Stimulated activated naive CD4-positive, alpha-beta T cell (primary cell): ENCODE measurements around the gene ZCCHC24.
"Not testable (repeated sequence)": the region's sequence is repeated elsewhere in the genome, so short reads cannot be mapped to it uniquely, and the experiment has no call there.

ENCODE experiments used
- DNase-seq, 6 experiments: peaks; one replicate each; lab custom pipeline; 2025; lab: John Stamatoyannopoulos, UW

The ZCCHC24 gene

GRCh38 chr10:79472951-79473350, 27.5 kb upstream of the ZCCHC24 start:
- DNase-seq, result no peak

- DNase-seq, result no peak
These were observed 27.0 kb upstream of the ZCCHC24 start for GRCh38 chr10:79472449-79472848.

- no peak for DNase-seq
These were observed 26.4 kb upstream of the ZCCHC24 start for GRCh38 chr10:79471776-79472175.

GRCh38 chr10:79470096-79470495, 24.7 kb upstream of the ZCCHC24 start:
- no peak for DNase-seq

GRCh38 chr10:79468841-79469585, 23.6 kb upstream of the ZCCHC24 start:
- no peak for DNase-seq

- no peak for DNase-seq
These were observed 22.7 kb upstream of the ZCCHC24 start for GRCh38 chr10:79468015-79468560.

- DNase-seq, result no peak
These were observed 19.9 kb upstream of the ZCCHC24 start for GRCh38 chr10:79465341-79465740.

GRCh38 chr10:79463578-79464496, 18.4 kb upstream of the ZCCHC24 start:
- no peak for DNase-seq

GRCh38 chr10:79460687-79461086, 15.3 kb upstream of the ZCCHC24 start:
- no peak for DNase-seq

GRCh38 chr10:79459243-79459642, 13.8 kb upstream of the ZCCHC24 start:
- no peak for DNase-seq

- DNase-seq, result no peak
These were observed 13.1 kb upstream of the ZCCHC24 start for GRCh38 chr10:79458483-79458882.

- DNase-seq, result no peak
These were observed 11.9 kb upstream of the ZCCHC24 start for GRCh38 chr10:79457256-79457785.

GRCh38 chr10:79454259-79454658, 8.8 kb upstream of the ZCCHC24 start:
- no peak for DNase-seq

- no peak for DNase-seq
These were observed 8.0 kb upstream of the ZCCHC24 start for GRCh38 chr10:79453392-79453791.

GRCh38 chr10:79452174-79452611, 6.8 kb upstream of the ZCCHC24 start:
- no peak for DNase-seq

GRCh38 chr10:79451046-79451699, 5.7 kb upstream of the ZCCHC24 start:
- DNase-seq, result no peak

GRCh38 chr10:79449181-79450146, 4.0 kb upstream of the ZCCHC24 start:
- no peak for DNase-seq

GRCh38 chr10:79448732-79449049, 3.3 kb upstream of the ZCCHC24 start:
- no peak for DNase-seq

- DNase-seq, result no peak
These were observed 2.7 kb upstream of the ZCCHC24 start for GRCh38 chr10:79447911-79448731.

GRCh38 chr10:79447249-79447648, 1.8 kb upstream of the ZCCHC24 start:
- not testable (repeated sequence) for DNase-seq
